NCI-H526 treated with DMSO at 0.1 percent for 48 hours (cell line): ENCODE measurements around the gene WDR45B.
A peak's percentile ranks its signal among the peaks of the same experiment; 100 is the strongest.
"Not testable (repeated sequence)": the region's sequence is repeated elsewhere in the genome, so short reads cannot be mapped to it uniquely, and the experiment has no call there.

ENCODE experiments used
- DNase-seq: peaks from one replicate; lab custom pipeline; 2025; lab: John Stamatoyannopoulos, UW

WDR45B gene

GRCh38 chr17:82657926-82658325, 9.7 kb upstream of the WDR45B start:
- DNase-seq, result no peak

- no peak for DNase-seq
Observed at GRCh38 chr17:82656266-82656665, 8.0 kb upstream of the WDR45B start.

- DNase-seq, result no peak
Observed at GRCh38 chr17:82655523-82655922, 7.3 kb upstream of the WDR45B start.

GRCh38 chr17:82655038-82655479, 6.8 kb upstream of the WDR45B start:
- no peak for DNase-seq

- not testable (repeated sequence) for DNase-seq
Observed at GRCh38 chr17:82654611-82655010, 6.4 kb upstream of the WDR45B start.

- DNase-seq, result no peak
Observed at GRCh38 chr17:82653651-82654528, 5.6 kb upstream of the WDR45B start.

- DNase-seq, result no peak
Observed at GRCh38 chr17:82650723-82651122, 2.5 kb upstream of the WDR45B start.

- DNase-seq, result no peak
Observed at GRCh38 chr17:82649501-82650261, 1.4 kb upstream of the WDR45B start.

- peak; percentile 12 for DNase-seq
Observed at GRCh38 chr17:82648742-82649331, 593 bp upstream of the WDR45B start.

GRCh38 chr17:82647593-82648164, 565 bp downstream of the WDR45B start:
- DNase-seq, result peak; percentile 16

GRCh38 chr17:82645516-82645915, 2.7 kb downstream of the WDR45B start:
- DNase-seq, result no peak

GRCh38 chr17:82644148-82644547, 4.1 kb downstream of the WDR45B start:
- DNase-seq, result no peak

GRCh38 chr17:82642022-82642421, 6.2 kb downstream of the WDR45B start:
- no peak for DNase-seq

- no peak for DNase-seq
Observed at GRCh38 chr17:82640036-82640435, 8.2 kb downstream of the WDR45B start.

- no peak for DNase-seq
Observed at GRCh38 chr17:82639628-82640027, 8.6 kb downstream of the WDR45B start.

GRCh38 chr17:82638183-82638773, 10.0 kb downstream of the WDR45B start:
- no peak for DNase-seq

- DNase-seq, result no peak
Observed at GRCh38 chr17:82636626-82637598, 11.3 kb downstream of the WDR45B start.

GRCh38 chr17:82633343-82633742, 14.9 kb downstream of the WDR45B start:
- no peak for DNase-seq

GRCh38 chr17:82632451-82632850, 15.8 kb downstream of the WDR45B start:
- no peak for DNase-seq

GRCh38 chr17:82631544-82631943, 16.7 kb downstream of the WDR45B start:
- no peak for DNase-seq

- no peak for DNase-seq
Observed at GRCh38 chr17:82630212-82630611, 18.0 kb downstream of the WDR45B start.
